Hepatocyte (in vitro differentiated cells): ENCODE data around the gene REV1. TPM values are rescaled to one million over a fixed set of nuclear protein-coding genes. Genes with fewer than 3 reads are reported as not detected.

ENCODE experiments used
- DNase-seq: peaks from one replicate; pipeline ENCODE4 v3.0.0-alpha.2; 2016; ENCODE audit warnings: low spot score
- H2AFZ ChIP-seq: fragments of 200-600 bp; sonication (generic); 2 replicates; pipeline ENCODE4 v1.6.0; 2016; ENCODE audit warnings: antibody characterized with exemption, mild to moderate bottlenecking
- H3K27ac ChIP-seq: fragments of 200-600 bp; sonication (generic); 2 replicates; pipeline ENCODE4 v1.5.1; 2016; ENCODE audit warnings: mild to moderate bottlenecking
- H3K27me3 ChIP-seq: fragments of 200-600 bp; sonication (generic); 2 replicates; pipeline ENCODE4 v1.6.1; 2016
- H3K36me3 ChIP-seq: fragments of 200-600 bp; sonication (generic); replicated peaks from 2 replicates; pipeline ENCODE4 v1.5.1; 2016; ENCODE audit warnings: low read depth; ENCODE audit not compliant: insufficient read depth
- H3K4me1 ChIP-seq: fragments of 200-600 bp; sonication (generic); 2 replicates; pipeline ENCODE4 v1.5.1; 2016; ENCODE audit warnings: mild to moderate bottlenecking, moderate library complexity; ENCODE audit not compliant: insufficient read depth
- H3K4me2 ChIP-seq: fragments of 200-600 bp; sonication (generic); 2 replicates; pipeline ENCODE4 v1.6.0; 2016
- H3K4me3 ChIP-seq: fragments of 200-600 bp; sonication (generic); 2 replicates; pipeline ENCODE4 v1.5.1; 2016; ENCODE audit warnings: mild to moderate bottlenecking
- H3K79me2 ChIP-seq: fragments of 200-600 bp; sonication (generic); 2 replicates; pipeline ENCODE4 v1.6.0; 2017; ENCODE audit warnings: mild to moderate bottlenecking
- H3K9me2 ChIP-seq: fragments of 200-600 bp; sonication (generic); replicated peaks from 2 replicates; pipeline ENCODE4 v1.6.0; 2017; ENCODE audit warnings: mild to moderate bottlenecking; ENCODE audit not compliant: insufficient read depth
- H3K9me3 ChIP-seq: fragments of 200-600 bp; sonication (generic); 2 replicates; pipeline ENCODE4 v1.5.1; 2016; ENCODE audit warnings: low read depth, mild to moderate bottlenecking
- H4K20me1 ChIP-seq: fragments of 200-600 bp; sonication (generic); 2 replicates; pipeline ENCODE4 v1.6.0; 2016; ENCODE audit warnings: mild to moderate bottlenecking; ENCODE audit not compliant: insufficient read depth, poor library complexity, severe bottlenecking
- CTCF ChIP-seq: fragments of 200-600 bp; sonication (generic); IDR thresholded peaks from 2 replicates; pipeline ENCODE4 v1.5.1; 2016; ENCODE audit warnings: antibody characterized with exemption, mild to moderate bottlenecking; ENCODE audit not compliant: poor library complexity
- EZH2 ChIP-seq: fragments of 200-600 bp; sonication (generic); IDR thresholded peaks from 2 replicates; pipeline ENCODE4 v1.6.1; 2016; ENCODE audit warnings: antibody characterized with exemption, mild to moderate bottlenecking, borderline replicate concordance
- EZH2phosphoT487 ChIP-seq: fragments of 200-600 bp; sonication (generic); IDR thresholded peaks from one replicate; pipeline ENCODE4 v1.6.1; 2018; ENCODE audit warnings: antibody characterized with exemption, mild to moderate bottlenecking, low read depth, moderate library complexity; ENCODE audit not compliant: unreplicated experiment, severe bottlenecking
- WGBS: methylation state at CpG from one replicate; pipeline ENCODE4 v1.1.6; 2016; ENCODE audit warnings: low lambda C conversion rate; ENCODE audit errors: missing lambda C conversion rate; 5-methylcytosine and 5-hydroxymethylcytosine counted together
- polyA plus RNA-seq: library from polyadenylated mRNA; unstranded; fragments of >200 nt; fragmentation: Nextera tagmentation; extraction: Ambion mirVana; gene quantifications from 2 replicates; pipeline ENCODE4 v1.2.1, GENCODE V29; 2016
- total RNA-seq: library from RNA; depleted of rRNA; stranded (reverse); fragments of >200 nt; gene quantifications from 2 replicates; pipeline ENCODE4 v1.2.3, GENCODE V29; 2014

The REV1 gene
- total and polyA plus RNA-seq, 2 experiments from 2014 or later: 25.9 to 31.2 TPM

- H3K27ac ChIP-seq: no peak overlapping the region
- H4K20me1 ChIP-seq: peaks cover 38% of the 10 kb centered on the region
- DNase-seq: no peak
- H3K36me3 ChIP-seq: peaks cover under 1% of the 10 kb centered on the region
- no peak overlapping the region for H3K4me2 ChIP-seq
- no peaks in the 10 kb centered on the region for H3K9me3 ChIP-seq
- TF ChIP-seq EZH2phosphoT487: no peak
- no peak for TF ChIP-seq CTCF
- TF ChIP-seq EZH2: no peak
- H3K9me2 ChIP-seq: no peaks in the 10 kb centered on the region
- H3K4me1 ChIP-seq: peaks cover 17% of the 10 kb centered on the region
- 92% methylated on average over 3 of the region's 3 CpGs for WGBS
- peaks cover 95% of the 10 kb centered on the region for H3K79me2 ChIP-seq
- no peak overlapping the region for H2AFZ ChIP-seq
- H3K27me3 ChIP-seq: no peaks in the 10 kb centered on the region
- H3K4me3 ChIP-seq: no peak overlapping the region
Observed at GRCh38 chr2:99467390-99467789, 22.4 kb downstream of the REV1 start.

DNA sequence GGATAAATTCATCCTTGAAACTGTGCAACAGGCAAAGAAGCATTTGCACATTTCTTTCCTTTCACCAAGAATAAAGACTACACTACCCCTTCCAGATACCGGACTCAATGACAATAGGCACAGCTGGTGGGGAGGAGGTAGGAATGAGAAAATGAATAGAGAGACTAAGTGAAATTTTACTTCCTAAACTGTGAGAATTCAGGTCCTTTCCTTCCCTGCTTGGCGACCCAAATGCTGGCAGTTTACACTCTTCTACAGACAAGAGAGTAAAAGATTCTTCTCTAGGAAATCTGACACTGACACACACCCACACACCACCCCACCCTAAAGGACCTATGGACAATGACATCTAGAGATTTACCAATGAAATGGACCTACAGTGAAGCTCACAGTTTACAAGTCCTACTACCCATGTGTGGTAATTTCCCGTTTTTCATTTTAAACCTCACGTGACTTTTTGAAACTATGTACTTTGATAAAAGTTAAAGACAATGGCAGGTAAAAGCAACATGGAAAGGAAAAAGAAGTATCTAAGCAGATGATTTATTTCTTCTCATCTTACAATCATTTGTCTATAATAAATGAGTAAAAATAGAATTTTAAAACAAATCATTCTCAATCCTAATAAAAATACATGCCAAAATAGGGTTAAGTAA, 27.9 kb downstream of the REV1 start:
- H3K4me3 ChIP-seq: no peak overlapping the region
- DNase-seq: no peak
- peaks cover 77% of the 10 kb centered on the region for H3K79me2 ChIP-seq
- no peaks in the 10 kb centered on the region for H3K27me3 ChIP-seq
- no peak overlapping the region for H3K27ac ChIP-seq
- peaks cover 14% of the 10 kb centered on the region for H4K20me1 ChIP-seq
- H3K4me2 ChIP-seq: no peak overlapping the region
- H3K9me2 ChIP-seq: no peaks in the 10 kb centered on the region
- WGBS: 96% methylated on average over 4 of the region's 4 CpGs
- H3K4me1 ChIP-seq: no peaks in the 10 kb centered on the region
- H3K36me3 ChIP-seq: peaks cover 5% of the 10 kb centered on the region
- H2AFZ ChIP-seq: no peak overlapping the region
- TF ChIP-seq CTCF (no peak), EZH2 (no peak), EZH2phosphoT487 (no peak)
- no peaks in the 10 kb centered on the region for H3K9me3 ChIP-seq

GRCh38 chr2:99458529-99458928, 31.3 kb downstream of the REV1 start:
- no peaks in the 10 kb centered on the region for H3K27me3 ChIP-seq
- DNase-seq: no peak
- H3K36me3 ChIP-seq: peaks cover 5% of the 10 kb centered on the region
- H2AFZ ChIP-seq: no peak overlapping the region
- TF ChIP-seq EZH2phosphoT487: no peak
- no peak for TF ChIP-seq CTCF
- TF ChIP-seq EZH2: no peak
- peaks cover 10% of the 10 kb centered on the region for H4K20me1 ChIP-seq
- H3K4me3 ChIP-seq: no peak overlapping the region
- 96% methylated on average over 2 of the region's 2 CpGs for WGBS
- no peak overlapping the region for H3K4me2 ChIP-seq
- H3K27ac ChIP-seq: no peak overlapping the region
- H3K9me2 ChIP-seq: no peaks in the 10 kb centered on the region
- peaks cover 3% of the 10 kb centered on the region for H3K4me1 ChIP-seq
- H3K9me3 ChIP-seq: no peaks in the 10 kb centered on the region
- peaks cover 65% of the 10 kb centered on the region for H3K79me2 ChIP-seq
